ENCODE measurements around the gene TMTC2. TPM values are rescaled to one million over a fixed set of nuclear protein-coding genes. Genes with fewer than 3 reads are reported as not detected.

Gene TMTC2
- total and polyA plus RNA-seq, 2 donors (not counting 3 experiments of a cell fraction or from before 2014, with no cell fraction given) = 4.1 to 7.8 TPM

DNA sequence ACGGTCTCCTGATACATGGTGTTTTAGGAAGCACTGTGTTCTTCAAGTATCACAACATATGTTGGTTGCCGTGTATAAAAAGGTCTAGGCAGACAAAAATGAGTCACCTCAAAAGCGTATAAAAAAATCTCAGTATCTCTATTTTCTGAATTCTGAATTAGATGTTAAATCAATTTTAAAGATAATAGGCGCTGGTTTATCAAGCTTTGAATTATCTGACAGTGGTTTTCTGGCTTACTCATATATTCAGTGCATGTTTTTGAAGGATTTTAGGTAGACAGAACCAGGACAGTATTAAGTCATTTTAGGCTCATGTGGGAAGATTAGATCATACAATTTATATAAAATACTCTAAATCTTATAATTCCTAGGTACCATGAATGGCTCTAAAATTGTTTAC, 110.8 kb downstream of the TMTC2 start:
- POLR2A ChIA-PET = no interaction called here
- H3K9me1 ChIP-seq (replicated peaks; ENCODE audit: control insufficient read depth, extremely low read depth, insufficient read depth, low read length) = no peaks in the 10 kb centered on the region

DNA sequence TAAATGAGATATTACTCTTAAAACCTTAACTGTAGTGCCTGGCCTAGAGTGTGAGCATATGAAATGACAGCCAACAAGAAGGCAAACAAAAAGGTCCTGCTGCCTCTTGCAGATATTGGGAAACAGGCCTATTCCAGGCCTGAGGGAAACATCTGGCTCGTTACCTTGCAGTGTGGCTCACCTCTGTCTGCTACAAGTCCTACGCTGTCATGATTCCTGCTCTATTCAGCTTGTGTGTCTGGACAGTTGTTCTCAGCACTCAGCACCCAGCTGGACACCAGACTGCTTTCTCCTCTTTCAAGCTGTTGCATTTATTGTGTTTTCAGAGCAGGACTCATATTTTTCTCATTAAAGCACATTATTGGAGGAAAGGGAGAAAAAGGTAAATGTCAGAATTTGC, 113.5 kb downstream of the TMTC2 start:
- DNase-seq (ENCODE audit: low read depth, low spot score) (no peak), FAIRE-seq (no peak)
- H4K20me1 ChIP-seq (replicated peaks; ENCODE audit: control insufficient read depth, extremely low read depth, insufficient read depth, low read length) = no peaks in the 10 kb centered on the region
- no peaks in the 10 kb centered on the region for H3K9me1 ChIP-seq (replicated peaks; ENCODE audit: control insufficient read depth, extremely low read depth, insufficient read depth, low read length)
- no peak overlapping the region for H3K27ac ChIP-seq (ENCODE audit: insufficient read depth, low read depth, low read length)
- H3K4me3 ChIP-seq (replicated peaks in 1 of 3; ENCODE audit: insufficient read depth in 1 of 3, low read depth in 1 of 3, low read length in 3 of 3) = no peak overlapping the region
- intact Hi-C loops (cut with micrococcal nuclease) = no loop called here
- dilution Hi-C loops (cut with MboI; ENCODE audit: extremely low pct_ligation_motif_present, low sequenced_read_pairs) = no loop called here
- TF ChIP-seq POLR2A (IDR thresholded peaks at IDR 0.05; ENCODE audit: low read depth, low read length) (no peak), MYC (IDR thresholded peaks at IDR 0.05; ENCODE audit: low read depth, low read length) (no peak), JUN (IDR thresholded peaks at IDR 0.05; ENCODE audit: borderline replicate concordance, insufficient read depth, insufficient read length, low read depth) (no peak), FOS (IDR thresholded peaks at IDR 0.05; ENCODE audit: borderline replicate concordance, insufficient read depth, low read length) (no peak), GATA2 (IDR thresholded peaks at IDR 0.05; ENCODE audit: insufficient read depth, insufficient read length, low read depth, low read length) (no peak), POLR2AphosphoS5 (IDR thresholded peaks at IDR 0.05; ENCODE audit: insufficient read depth, low read depth, low read length) (no peak), EZH2 (IDR thresholded peaks at IDR 0.05; ENCODE audit: borderline replicate concordance, low read depth, low read length, severe bottlenecking) (no peak)
- TF ChIP-seq, protein P1, sequence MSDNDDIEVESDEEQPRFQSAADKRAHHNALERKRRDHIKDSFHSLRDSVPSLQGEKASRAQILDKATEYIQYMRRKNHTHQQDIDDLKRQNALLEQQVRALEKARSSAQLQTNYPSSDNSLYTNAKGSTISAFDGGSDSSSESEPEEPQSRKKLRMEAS (IDR thresholded peaks at IDR 0.05; ENCODE audit: insufficient read depth, insufficient read length) = no peak
- TF ChIP-seq, protein P2, sequence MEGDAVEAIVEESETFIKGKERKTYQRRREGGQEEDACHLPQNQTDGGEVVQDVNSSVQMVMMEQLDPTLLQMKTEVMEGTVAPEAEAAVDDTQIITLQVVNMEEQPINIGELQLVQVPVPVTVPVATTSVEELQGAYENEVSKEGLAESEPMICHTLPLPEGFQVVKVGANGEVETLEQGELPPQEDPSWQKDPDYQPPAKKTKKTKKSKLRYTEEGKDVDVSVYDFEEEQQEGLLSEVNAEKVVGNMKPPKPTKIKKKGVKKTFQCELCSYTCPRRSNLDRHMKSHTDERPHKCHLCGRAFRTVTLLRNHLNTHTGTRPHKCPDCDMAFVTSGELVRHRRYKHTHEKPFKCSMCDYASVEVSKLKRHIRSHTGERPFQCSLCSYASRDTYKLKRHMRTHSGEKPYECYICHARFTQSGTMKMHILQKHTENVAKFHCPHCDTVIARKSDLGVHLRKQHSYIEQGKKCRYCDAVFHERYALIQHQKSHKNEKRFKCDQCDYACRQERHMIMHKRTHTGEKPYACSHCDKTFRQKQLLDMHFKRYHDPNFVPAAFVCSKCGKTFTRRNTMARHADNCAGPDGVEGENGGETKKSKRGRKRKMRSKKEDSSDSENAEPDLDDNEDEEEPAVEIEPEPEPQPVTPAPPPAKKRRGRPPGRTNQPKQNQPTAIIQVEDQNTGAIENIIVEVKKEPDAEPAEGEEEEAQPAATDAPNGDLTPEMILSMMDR (IDR thresholded peaks at IDR 0.05; ENCODE audit: extremely low read depth in 1 of 2, insufficient read depth in 1 of 2, low read depth in 1 of 2, low read length in 2 of 2) = no peak
- no peaks in the 10 kb centered on the region for H3K36me3 ChIP-seq (ENCODE audit: control insufficient read depth in 2 of 2, extremely low read depth in 1 of 2, insufficient read depth in 2 of 2, low read length in 2 of 2)
- H3K4me1 ChIP-seq (ENCODE audit: control insufficient read depth, extremely low read depth, insufficient read depth, low read length) = no peaks in the 10 kb centered on the region
- no peaks in the 10 kb centered on the region for H3K79me2 ChIP-seq (ENCODE audit: control insufficient read depth, insufficient read depth, low read length)
- H3K27me3 ChIP-seq (ENCODE audit: control insufficient read depth in 2 of 2, insufficient read depth in 2 of 2, low read length in 2 of 2) = no peaks in the 10 kb centered on the region
- H3K9ac ChIP-seq (replicated peaks; ENCODE audit: extremely low read depth, insufficient read depth, low read length) = no peak overlapping the region
- no peak overlapping the region for H2AFZ ChIP-seq (ENCODE audit: low read depth, low read length)
- H3K9me3 ChIP-seq (replicated peaks; ENCODE audit: control insufficient read depth, insufficient read depth, low read length) = no peaks in the 10 kb centered on the region
- POLR2A ChIA-PET = no interaction called here
- no peak overlapping the region for H3K4me2 ChIP-seq (ENCODE audit: insufficient read depth, low read length)
- CTCF ChIA-PET = interaction anchor here (2.1 kb wide), 1 partner anchor 136 kb away, joined by 4 read pairs; no protein-coding TSS in a partner anchor
- no TSS peak for BruUV-seq (replicated peaks)

More for the DNA sequence above, 110.8 kb downstream of the TMTC2 start:
- Histone ChIP-seq H3K27me3 (ENCODE audit: control insufficient read depth in 2 of 2, insufficient read depth in 2 of 2, low read length in 2 of 2) (no peaks in the 10 kb centered on the region), H3K36me3 (ENCODE audit: control insufficient read depth in 2 of 2, extremely low read depth in 1 of 2, insufficient read depth in 2 of 2, low read length in 2 of 2) (no peaks in the 10 kb centered on the region), H3K4me1 (ENCODE audit: control insufficient read depth, extremely low read depth, insufficient read depth, low read length) (no peaks in the 10 kb centered on the region), H3K4me3 (replicated peaks in 1 of 3; ENCODE audit: insufficient read depth in 1 of 3, low read depth in 1 of 3, low read length in 3 of 3) (no peak overlapping the region), H2AFZ (ENCODE audit: low read depth, low read length) (no peak overlapping the region), H3K27ac (ENCODE audit: insufficient read depth, low read depth, low read length) (no peak overlapping the region), H4K20me1 (replicated peaks; ENCODE audit: control insufficient read depth, extremely low read depth, insufficient read depth, low read length) (no peaks in the 10 kb centered on the region), H3K4me2 (ENCODE audit: insufficient read depth, low read length) (no peak overlapping the region), H3K9me3 (replicated peaks; ENCODE audit: control insufficient read depth, insufficient read depth, low read length) (no peaks in the 10 kb centered on the region), H3K9ac (replicated peaks; ENCODE audit: extremely low read depth, insufficient read depth, low read length) (no peak overlapping the region), H3K79me2 (ENCODE audit: control insufficient read depth, insufficient read depth, low read length) (no peaks in the 10 kb centered on the region)
- DNase-seq (ENCODE audit: low read depth, low spot score) (no peak), FAIRE-seq (no peak)
- TF ChIP-seq JUN (IDR thresholded peaks at IDR 0.05; ENCODE audit: borderline replicate concordance, insufficient read depth, insufficient read length, low read depth) (no peak), POLR2A (IDR thresholded peaks at IDR 0.05; ENCODE audit: low read depth, low read length) (no peak), EZH2 (IDR thresholded peaks at IDR 0.05; ENCODE audit: borderline replicate concordance, low read depth, low read length, severe bottlenecking) (no peak), POLR2AphosphoS5 (IDR thresholded peaks at IDR 0.05; ENCODE audit: insufficient read depth, low read depth, low read length) (no peak), FOS (IDR thresholded peaks at IDR 0.05; ENCODE audit: borderline replicate concordance, insufficient read depth, low read length) (no peak)
- TF ChIP-seq, protein P2 (IDR thresholded peaks at IDR 0.05; ENCODE audit: extremely low read depth in 1 of 2, insufficient read depth in 1 of 2, low read depth in 1 of 2, low read length in 2 of 2) = no peak
- intact Hi-C loops (cut with micrococcal nuclease) = no loop called here
- no TSS peak for BruUV-seq (replicated peaks)
- CTCF ChIA-PET = no interaction called here
- dilution Hi-C loops (cut with MboI; ENCODE audit: extremely low pct_ligation_motif_present, low sequenced_read_pairs) = no loop called here
